Tibial nerve (tissue), 4 donors: ENCODE results near the gene CEP350. TPM values are rescaled to one million over a fixed set of nuclear protein-coding genes. Genes with fewer than 3 reads are reported as not detected.

Experiments used
- DNase-seq, 2 donors: peaks; one replicate each; pipeline ENCODE4 v3.0.0-alpha.2; 2019; ENCODE audit warnings: low spot score in 2 of 2
- H3K27ac ChIP-seq, 4 donors: fragments of 200-600 bp; sonication (generic) in 3 of 4; one replicate each; pipeline ENCODE4 v1.5.1; 2017 to 2019; ENCODE audit warnings: mild to moderate bottlenecking in 1 of 4
- H3K27me3 ChIP-seq, 2 donors: fragments of 200-600 bp; sonication (generic) in 1 of 2; one replicate each; pipeline versions ENCODE4 v1.5.1 to v1.6.0; 2017 to 2019
- H3K36me3 ChIP-seq, 3 donors: fragments of 200-600 bp; sonication (generic); one replicate each; pipeline ENCODE4 v1.5.1; 2018 to 2019
- H3K4me1 ChIP-seq, 4 donors: fragments of 200-600 bp; sonication (generic) in 3 of 4; one replicate each; pipeline ENCODE4 v1.5.1; 2017 to 2019
- H3K4me3 ChIP-seq, 4 donors: fragments of 200-600 bp; sonication (generic) in 3 of 4; one replicate each; pipeline ENCODE4 v1.5.1; 2017 to 2019; ENCODE audit warnings: mild to moderate bottlenecking in 1 of 4, moderate library complexity in 1 of 4
- H3K9me3 ChIP-seq, 4 donors: fragments of 200-600 bp; sonication (generic) in 3 of 4; one replicate each; pipeline ENCODE4 v1.5.1; 2017 to 2019
- EP300 ChIP-seq, 2 donors: sonication (generic); formaldehyde crosslinking; IDR thresholded peaks; one replicate each; pipeline ENCODE4 v1.6.1; 2017; ENCODE audit warnings: antibody characterized with exemption in 2 of 2, mild to moderate bottlenecking in 1 of 2
- POLR2A ChIP-seq, 2 donors: fragments of 450-650 bp; IDR thresholded peaks; one replicate each; pipeline ENCODE4 v1.6.1; 2017; ENCODE audit warnings: antibody characterized with exemption in 2 of 2, mild to moderate bottlenecking in 2 of 2, moderate library complexity in 2 of 2
- WGBS, 2 donors: methylation state at CpG; one replicate each; pipeline ENCODE4 v1.1.5; 2018; 5-methylcytosine and 5-hydroxymethylcytosine counted together
- total RNA-seq, 4 donors: library from RNA; depleted of rRNA; stranded (reverse); fragments of >200 nt; gene quantifications; one replicate each; pipeline ENCODE4 v1.1.0, GENCODE V29; 2016
- TF ChIP-seq, protein P1 (sequence below), 5 experiments: fragments of 200-600 bp in 3 of 5; fragments of 450-650 bp in 2 of 5; sonication (generic) in 3 of 5; IDR thresholded peaks; one replicate each; pipeline ENCODE4 v1.5.1; 2016 to 2019; ENCODE audit warnings: antibody characterized with exemption in 5 of 5, mild to moderate bottlenecking in 3 of 5, moderate library complexity in 2 of 5

The CEP350 gene
- total RNA-seq, 4 donors from 2014 or later, result 82.6 to 112 (median 94.9) TPM

GRCh38 chr1:180092931-180093650 lies 138.5 kb downstream of the CEP350 start:
- Histone ChIP-seq H3K4me1 (no peaks in the 10 kb centered on the region), H3K27ac (no peak overlapping the region), H3K9me3 (no peaks in the 10 kb centered on the region), H3K27me3 (no peaks in the 10 kb centered on the region), H3K4me3 (no peak overlapping the region), H3K36me3 (peaks cover 0 to 93% (median 16%) of the 10 kb centered on the region in 3 donors)
- TF ChIP-seq POLR2A (IDR thresholded peaks at IDR 0.05) (no peak), EP300 (IDR thresholded peaks at IDR 0.05) (no peak)
- TF ChIP-seq, protein P1, sequence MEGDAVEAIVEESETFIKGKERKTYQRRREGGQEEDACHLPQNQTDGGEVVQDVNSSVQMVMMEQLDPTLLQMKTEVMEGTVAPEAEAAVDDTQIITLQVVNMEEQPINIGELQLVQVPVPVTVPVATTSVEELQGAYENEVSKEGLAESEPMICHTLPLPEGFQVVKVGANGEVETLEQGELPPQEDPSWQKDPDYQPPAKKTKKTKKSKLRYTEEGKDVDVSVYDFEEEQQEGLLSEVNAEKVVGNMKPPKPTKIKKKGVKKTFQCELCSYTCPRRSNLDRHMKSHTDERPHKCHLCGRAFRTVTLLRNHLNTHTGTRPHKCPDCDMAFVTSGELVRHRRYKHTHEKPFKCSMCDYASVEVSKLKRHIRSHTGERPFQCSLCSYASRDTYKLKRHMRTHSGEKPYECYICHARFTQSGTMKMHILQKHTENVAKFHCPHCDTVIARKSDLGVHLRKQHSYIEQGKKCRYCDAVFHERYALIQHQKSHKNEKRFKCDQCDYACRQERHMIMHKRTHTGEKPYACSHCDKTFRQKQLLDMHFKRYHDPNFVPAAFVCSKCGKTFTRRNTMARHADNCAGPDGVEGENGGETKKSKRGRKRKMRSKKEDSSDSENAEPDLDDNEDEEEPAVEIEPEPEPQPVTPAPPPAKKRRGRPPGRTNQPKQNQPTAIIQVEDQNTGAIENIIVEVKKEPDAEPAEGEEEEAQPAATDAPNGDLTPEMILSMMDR (IDR thresholded peaks at IDR 0.05), result no peak
- no peak for DNase-seq
- WGBS, 2 donors, result 98 to 99% methylated on average over 4 of the region's 4 CpGs

DNA sequence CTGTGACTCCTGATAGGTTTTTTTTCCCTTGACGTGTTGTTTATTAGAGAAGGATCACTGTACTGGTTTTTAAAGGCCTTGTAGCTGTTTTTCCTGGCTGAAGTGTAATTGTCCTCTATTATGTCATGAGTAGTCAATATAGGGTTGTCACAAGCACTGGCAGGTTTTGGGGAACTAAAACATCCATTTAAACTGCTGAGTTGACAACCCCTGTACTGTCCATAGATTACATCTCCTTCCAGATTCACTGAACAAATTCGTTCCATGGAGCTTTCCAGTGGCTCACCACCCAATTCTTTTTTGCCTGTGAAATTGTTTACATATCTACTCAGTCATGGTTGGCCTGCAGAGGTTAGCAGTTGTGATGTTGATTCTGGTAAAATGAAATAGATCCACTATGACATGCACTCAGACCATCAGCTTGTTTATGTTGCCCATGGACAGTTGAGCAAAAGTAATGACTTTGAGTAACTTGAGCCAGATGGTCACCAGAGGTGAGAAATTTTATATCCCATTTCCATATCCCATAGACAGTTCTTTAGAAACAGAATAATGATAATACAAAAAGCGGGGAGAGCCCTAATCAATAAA lies 140.2 kb downstream of the CEP350 start:
- WGBS, 2 donors, result 96 to 98% methylated on average over 3 of the region's 3 CpGs
- Histone ChIP-seq H3K4me3 (no peak overlapping the region), H3K36me3 (peaks cover 0 to 93% (median 20%) of the 10 kb centered on the region in 3 donors), H3K4me1 (no peaks in the 10 kb centered on the region), H3K9me3 (no peaks in the 10 kb centered on the region), H3K27ac (no peak overlapping the region), H3K27me3 (no peaks in the 10 kb centered on the region)
- DNase-seq, result no peak
- no peak for TF ChIP-seq POLR2A (IDR thresholded peaks at IDR 0.05)
- TF ChIP-seq, protein P1 (IDR thresholded peaks at IDR 0.05), result no peak
- no peak for TF ChIP-seq EP300 (IDR thresholded peaks at IDR 0.05)

GRCh38 chr1:180096584-180097325 lies 142.1 kb downstream of the CEP350 start:
- no peak overlapping the region for H3K27ac ChIP-seq
- H3K4me1 ChIP-seq, result no peaks in the 10 kb centered on the region
- WGBS, 2 donors, result 89 to 90% methylated on average over 4 of the region's 4 CpGs
- TF ChIP-seq, protein P1 (IDR thresholded peaks at IDR 0.05), result no peak
- TF ChIP-seq POLR2A (IDR thresholded peaks at IDR 0.05) (no peak), EP300 (IDR thresholded peaks at IDR 0.05) (no peak)
- DNase-seq, result no peak
- no peak overlapping the region for H3K4me3 ChIP-seq
- peaks cover 0 to 95% (median 20%) of the 10 kb centered on the region in 3 donors for H3K36me3 ChIP-seq
- no peaks in the 10 kb centered on the region for H3K27me3 ChIP-seq
- H3K9me3 ChIP-seq, result no peaks in the 10 kb centered on the region

GRCh38 chr1:180097326-180097605 lies 142.7 kb downstream of the CEP350 start:
- H3K36me3 ChIP-seq, result peaks cover 0 to 95% (median 20%) of the 10 kb centered on the region in 3 donors

More at GRCh38 chr1:180097326-180097605, 142.7 kb downstream of the CEP350 start:
- Histone ChIP-seq H3K9me3 (no peaks in the 10 kb centered on the region), H3K27ac (no peak overlapping the region), H3K4me1 (no peaks in the 10 kb centered on the region), H3K27me3 (no peaks in the 10 kb centered on the region), H3K4me3 (no peak overlapping the region)
- no peak for DNase-seq
- WGBS, 2 donors, result 92 to 95% methylated on average over 2 of the region's 2 CpGs
- TF ChIP-seq POLR2A (IDR thresholded peaks at IDR 0.05) (no peak), EP300 (IDR thresholded peaks at IDR 0.05) (no peak)
- TF ChIP-seq, protein P1 (IDR thresholded peaks at IDR 0.05), result no peak
